Glutamatergic neuron (in vitro differentiated cells): ENCODE measurements around the gene IL31RA. TPM values are rescaled to one million over a fixed set of nuclear protein-coding genes. Genes with fewer than 3 reads are reported as not detected.

Experiments
- DNase-seq: peaks from one replicate; pipeline ENCODE4 v3.0.0; 2022
- H3K27ac Mint-ChIP-seq: one replicate; pipeline ENCODE4 v1.8.0; 2020; ENCODE audit warnings: mild to moderate bottlenecking, mixed read lengths, inconsistent platforms; ENCODE audit not compliant: unreplicated experiment
- H3K27me3 Mint-ChIP-seq: one replicate; pipeline ENCODE4 v1.8.0; 2020; ENCODE audit warnings: mild to moderate bottlenecking, moderate library complexity, mixed read lengths, inconsistent platforms; ENCODE audit not compliant: unreplicated experiment
- H3K36me3 Mint-ChIP-seq: one replicate; pipeline ENCODE4 v1.8.0; 2020; ENCODE audit warnings: mild to moderate bottlenecking, mixed read lengths, inconsistent platforms; ENCODE audit not compliant: unreplicated experiment
- H3K4me1 Mint-ChIP-seq: one replicate; pipeline ENCODE4 v1.8.0; 2020; ENCODE audit warnings: mild to moderate bottlenecking, low read depth, mixed read lengths, inconsistent platforms; ENCODE audit not compliant: unreplicated experiment
- H3K4me3 Mint-ChIP-seq: one replicate; pipeline ENCODE4 v1.8.0; 2020; ENCODE audit warnings: mild to moderate bottlenecking, mixed read lengths, inconsistent platforms; ENCODE audit not compliant: unreplicated experiment
- H3K9me3 Mint-ChIP-seq: one replicate; pipeline ENCODE4 v1.8.0; 2020; ENCODE audit warnings: mild to moderate bottlenecking, moderate library complexity, mixed read lengths, inconsistent platforms; ENCODE audit not compliant: unreplicated experiment
- total RNA-seq: library from RNA; stranded (reverse); fragmentation: NEBNext Ultra II Directional; extraction: Animal tissue kit (Norgen Biotek cat#: 25700); gene quantifications from one replicate; pipeline ENCODE4 v1.2.1, GENCODE V29; 2021; ENCODE audit not compliant: unreplicated experiment
- TF ChIP-seq, protein P1 (sequence below): fragments of 200-600 bp; sonication (generic); IDR thresholded peaks from one replicate; pipeline ENCODE4 v1.5.0; 2021; ENCODE audit not compliant: partially characterized antibody, unreplicated experiment

The IL31RA gene
- total RNA-seq, 1 donor from 2014 or later: not detected

DNA sequence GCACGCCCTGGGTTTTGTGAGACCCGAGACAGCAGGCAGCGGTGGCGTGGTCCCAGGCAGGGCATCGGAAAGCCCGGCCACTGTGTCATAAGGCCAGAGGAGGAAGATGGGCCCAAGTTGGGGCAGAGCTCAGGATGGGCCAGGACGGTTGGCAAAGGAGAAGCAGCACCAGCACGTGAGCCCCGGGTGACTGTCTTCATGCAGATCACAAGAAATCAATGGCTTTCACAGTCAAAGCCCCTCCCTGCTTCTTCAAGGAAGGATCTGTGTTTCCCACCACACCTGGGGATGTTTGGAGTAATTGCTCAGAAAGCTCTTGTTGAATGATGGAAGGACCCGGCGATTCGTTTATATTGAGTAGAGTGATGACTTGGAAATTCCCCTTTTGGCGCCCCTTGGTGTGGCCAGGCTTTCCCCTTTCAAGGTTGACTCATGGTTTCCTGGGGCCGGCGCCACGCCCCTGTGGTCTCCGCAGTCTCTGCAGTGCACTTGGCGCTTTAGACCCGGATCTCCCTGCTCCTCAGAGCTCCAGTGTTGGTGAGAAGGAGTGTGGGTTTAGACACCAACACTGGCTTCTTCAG lies 52.1 kb downstream of the IL31RA start:
- no peaks in the 10 kb centered on the region for H3K4me1 Mint-ChIP-seq
- no peak overlapping the region for H3K27ac Mint-ChIP-seq
- no peak for DNase-seq
- no peaks in the 10 kb centered on the region for H3K36me3 Mint-ChIP-seq
- TF ChIP-seq, protein P1, sequence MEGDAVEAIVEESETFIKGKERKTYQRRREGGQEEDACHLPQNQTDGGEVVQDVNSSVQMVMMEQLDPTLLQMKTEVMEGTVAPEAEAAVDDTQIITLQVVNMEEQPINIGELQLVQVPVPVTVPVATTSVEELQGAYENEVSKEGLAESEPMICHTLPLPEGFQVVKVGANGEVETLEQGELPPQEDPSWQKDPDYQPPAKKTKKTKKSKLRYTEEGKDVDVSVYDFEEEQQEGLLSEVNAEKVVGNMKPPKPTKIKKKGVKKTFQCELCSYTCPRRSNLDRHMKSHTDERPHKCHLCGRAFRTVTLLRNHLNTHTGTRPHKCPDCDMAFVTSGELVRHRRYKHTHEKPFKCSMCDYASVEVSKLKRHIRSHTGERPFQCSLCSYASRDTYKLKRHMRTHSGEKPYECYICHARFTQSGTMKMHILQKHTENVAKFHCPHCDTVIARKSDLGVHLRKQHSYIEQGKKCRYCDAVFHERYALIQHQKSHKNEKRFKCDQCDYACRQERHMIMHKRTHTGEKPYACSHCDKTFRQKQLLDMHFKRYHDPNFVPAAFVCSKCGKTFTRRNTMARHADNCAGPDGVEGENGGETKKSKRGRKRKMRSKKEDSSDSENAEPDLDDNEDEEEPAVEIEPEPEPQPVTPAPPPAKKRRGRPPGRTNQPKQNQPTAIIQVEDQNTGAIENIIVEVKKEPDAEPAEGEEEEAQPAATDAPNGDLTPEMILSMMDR: no peak
- H3K27me3 Mint-ChIP-seq: no peaks in the 10 kb centered on the region
- H3K9me3 Mint-ChIP-seq: no peaks in the 10 kb centered on the region
- no peak overlapping the region for H3K4me3 Mint-ChIP-seq

DNA sequence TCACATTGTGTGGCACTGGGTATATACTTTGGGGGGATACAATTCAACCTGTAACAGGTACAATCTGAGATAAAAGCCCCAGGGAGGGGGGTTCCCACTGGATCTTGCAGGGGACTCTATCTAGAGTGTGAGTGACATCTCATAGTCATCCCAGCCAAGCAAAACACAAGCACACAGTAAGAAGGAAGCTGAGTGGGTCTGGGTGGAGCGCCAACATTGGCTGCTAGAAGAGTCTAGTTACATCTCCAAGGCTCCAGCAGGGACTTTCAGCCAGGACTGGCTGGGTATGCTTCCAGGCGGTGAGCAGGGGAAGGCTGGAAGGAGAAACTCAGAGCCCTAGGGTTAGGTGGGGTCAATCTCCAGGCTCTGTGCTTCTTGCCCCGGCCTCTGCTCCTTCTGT lies 53.0 kb downstream of the IL31RA start:
- Mint-ChIP-seq H3K4me3 (no peak overlapping the region), H3K4me1 (no peaks in the 10 kb centered on the region), H3K9me3 (no peaks in the 10 kb centered on the region), H3K36me3 (no peaks in the 10 kb centered on the region), H3K27ac (no peak overlapping the region), H3K27me3 (no peaks in the 10 kb centered on the region)
- DNase-seq: no peak
- TF ChIP-seq, protein P1: no peak

DNA sequence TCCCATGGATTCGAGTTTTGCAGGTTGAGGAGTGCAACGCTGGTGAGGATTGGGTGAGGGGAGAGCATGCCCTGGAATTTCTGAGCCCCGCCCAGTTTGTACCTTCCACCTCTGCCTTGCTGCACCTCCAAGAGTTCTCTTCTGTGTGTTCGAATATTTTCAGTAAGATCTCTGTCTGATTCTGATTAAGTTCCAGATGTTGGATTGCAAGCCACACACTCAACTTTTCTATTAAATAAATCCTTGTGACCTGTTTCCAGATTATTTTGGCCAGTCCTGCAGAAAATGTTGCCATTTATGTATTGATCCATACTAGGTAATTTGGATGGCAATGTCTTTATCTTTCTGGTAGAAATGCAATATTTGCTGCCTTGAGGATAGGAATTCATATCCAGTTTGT lies 54.1 kb downstream of the IL31RA start:
- no peak overlapping the region for H3K4me3 Mint-ChIP-seq
- H3K36me3 Mint-ChIP-seq: no peaks in the 10 kb centered on the region
- no peaks in the 10 kb centered on the region for H3K27me3 Mint-ChIP-seq
- H3K27ac Mint-ChIP-seq: no peak overlapping the region
- TF ChIP-seq, protein P1: no peak
- no peak for DNase-seq
- H3K9me3 Mint-ChIP-seq: no peaks in the 10 kb centered on the region
- H3K4me1 Mint-ChIP-seq: no peaks in the 10 kb centered on the region

DNA sequence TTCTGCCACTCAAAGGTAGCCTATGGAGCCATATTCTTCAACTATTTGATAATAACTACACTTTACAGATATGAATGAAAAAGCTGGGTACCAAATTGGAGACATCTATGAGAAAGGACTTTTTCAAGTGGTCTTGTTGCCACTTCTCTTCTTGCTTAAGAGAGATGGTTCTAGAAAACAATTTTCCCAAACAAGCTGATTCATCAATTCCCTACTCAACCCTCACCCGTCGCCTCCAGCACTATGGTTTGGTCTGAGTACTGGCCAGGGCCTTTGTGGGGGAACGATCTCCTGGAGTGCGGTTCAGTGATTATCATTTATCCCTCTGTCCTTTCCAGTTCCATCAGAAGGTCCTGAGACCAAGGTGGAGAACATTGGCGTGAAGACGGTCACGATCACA lies 56.8 kb downstream of the IL31RA start:
- Mint-ChIP-seq H3K9me3 (no peaks in the 10 kb centered on the region), H3K4me3 (no peak overlapping the region), H3K4me1 (no peaks in the 10 kb centered on the region), H3K27ac (no peak overlapping the region), H3K36me3 (no peaks in the 10 kb centered on the region), H3K27me3 (no peaks in the 10 kb centered on the region)
- DNase-seq: no peak
- TF ChIP-seq, protein P1: no peak

DNA sequence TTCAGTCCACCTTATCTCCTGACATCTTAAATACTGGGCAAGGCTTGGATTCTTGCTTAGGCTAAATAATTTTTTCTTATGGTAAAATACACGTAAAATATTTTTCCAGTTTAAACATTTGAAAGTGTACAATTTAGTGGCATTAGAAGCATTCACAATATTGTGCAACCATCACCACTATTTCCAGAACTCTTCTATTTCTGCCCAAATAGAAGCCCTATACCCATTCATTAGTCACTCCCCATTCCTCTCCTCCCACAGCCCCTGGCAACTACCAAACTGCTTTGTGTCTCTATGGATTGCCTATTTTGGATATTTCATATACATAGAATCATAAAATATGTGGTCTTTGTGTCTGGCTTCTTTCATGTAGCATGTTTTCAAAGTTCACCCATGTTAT lies 57.6 kb downstream of the IL31RA start:
- Mint-ChIP-seq H3K9me3 (no peaks in the 10 kb centered on the region), H3K4me3 (no peak overlapping the region), H3K36me3 (no peaks in the 10 kb centered on the region), H3K27ac (no peak overlapping the region), H3K4me1 (no peaks in the 10 kb centered on the region), H3K27me3 (no peaks in the 10 kb centered on the region)
- TF ChIP-seq, protein P1: no peak
- DNase-seq: no peak
